ENCODE data around the gene SGSM1.

The SGSM1 gene, protein sequence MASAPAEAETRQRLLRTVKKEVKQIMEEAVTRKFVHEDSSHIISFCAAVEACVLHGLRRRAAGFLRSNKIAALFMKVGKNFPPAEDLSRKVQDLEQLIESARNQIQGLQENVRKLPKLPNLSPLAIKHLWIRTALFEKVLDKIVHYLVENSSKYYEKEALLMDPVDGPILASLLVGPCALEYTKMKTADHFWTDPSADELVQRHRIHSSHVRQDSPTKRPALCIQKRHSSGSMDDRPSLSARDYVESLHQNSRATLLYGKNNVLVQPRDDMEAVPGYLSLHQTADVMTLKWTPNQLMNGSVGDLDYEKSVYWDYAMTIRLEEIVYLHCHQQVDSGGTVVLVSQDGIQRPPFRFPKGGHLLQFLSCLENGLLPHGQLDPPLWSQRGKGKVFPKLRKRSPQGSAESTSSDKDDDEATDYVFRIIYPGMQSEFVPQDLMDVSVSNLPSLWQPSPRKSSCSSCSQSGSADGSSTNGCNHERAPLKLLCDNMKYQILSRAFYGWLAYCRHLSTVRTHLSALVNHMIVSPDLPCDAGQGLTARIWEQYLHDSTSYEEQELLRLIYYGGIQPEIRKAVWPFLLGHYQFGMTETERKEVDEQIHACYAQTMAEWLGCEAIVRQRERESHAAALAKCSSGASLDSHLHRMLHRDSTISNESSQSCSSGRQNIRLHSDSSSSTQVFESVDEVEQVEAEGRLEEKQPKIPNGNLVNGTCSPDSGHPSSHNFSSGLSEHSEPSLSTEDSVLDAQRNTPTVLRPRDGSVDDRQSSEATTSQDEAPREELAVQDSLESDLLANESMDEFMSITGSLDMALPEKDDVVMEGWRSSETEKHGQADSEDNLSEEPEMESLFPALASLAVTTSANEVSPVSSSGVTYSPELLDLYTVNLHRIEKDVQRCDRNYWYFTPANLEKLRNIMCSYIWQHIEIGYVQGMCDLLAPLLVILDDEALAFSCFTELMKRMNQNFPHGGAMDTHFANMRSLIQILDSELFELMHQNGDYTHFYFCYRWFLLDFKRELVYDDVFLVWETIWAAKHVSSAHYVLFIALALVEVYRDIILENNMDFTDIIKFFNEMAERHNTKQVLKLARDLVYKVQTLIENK
- 0 to 5.2 (median 0.03) reads per million in 17 experiments for total RNA-seq

DNA sequence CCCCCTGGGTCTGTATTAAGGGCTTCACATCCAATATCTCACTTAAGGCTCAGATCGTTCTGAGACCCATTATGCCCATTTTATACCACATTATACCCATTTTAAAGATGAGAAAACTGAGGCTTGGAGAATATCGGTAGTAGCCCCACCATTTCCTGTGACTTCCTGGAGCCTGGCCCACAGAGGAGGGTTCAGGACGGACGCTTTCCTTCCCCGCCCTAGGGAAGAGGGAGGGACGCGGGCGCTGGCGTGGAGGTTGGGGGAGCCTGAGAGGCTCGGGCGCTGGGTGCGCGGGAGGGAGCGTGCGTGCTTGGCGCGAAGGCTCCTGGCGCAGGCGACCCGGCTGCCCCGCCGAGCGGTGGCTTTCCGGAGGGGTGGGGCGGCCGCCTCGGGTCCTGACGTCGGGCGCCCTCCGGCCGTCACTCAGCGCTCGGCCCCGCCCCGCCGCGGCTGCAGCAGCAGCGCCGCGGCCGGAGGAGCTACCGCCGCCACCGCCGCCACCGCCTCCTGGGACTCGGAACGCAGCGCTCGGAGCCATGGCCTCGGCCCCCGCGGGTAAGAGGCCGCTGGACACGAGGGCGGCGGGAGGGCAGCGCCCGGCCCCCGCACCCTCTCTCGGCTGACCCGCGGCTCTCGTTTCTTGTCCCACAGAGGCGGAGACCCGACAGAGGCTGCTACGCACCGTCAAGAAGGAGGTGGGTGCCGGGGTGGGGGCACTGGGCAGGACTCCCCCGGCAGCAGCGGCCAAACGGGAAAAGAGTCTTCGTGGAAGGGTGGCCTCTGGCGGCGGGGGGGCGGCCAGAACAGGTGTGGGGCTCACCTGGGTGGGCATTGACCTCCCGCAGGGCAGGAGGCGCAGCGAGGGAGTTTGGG lies at the start of gene SGSM1:
Gene SGSM1 (plus strand): TSS at position 422 of the 873 bp plus-strand sequence. CDS start 115 bp downstream, at position 537.
- DNase-seq, result peak; percentile 74 to 92 (median 82)

DNA sequence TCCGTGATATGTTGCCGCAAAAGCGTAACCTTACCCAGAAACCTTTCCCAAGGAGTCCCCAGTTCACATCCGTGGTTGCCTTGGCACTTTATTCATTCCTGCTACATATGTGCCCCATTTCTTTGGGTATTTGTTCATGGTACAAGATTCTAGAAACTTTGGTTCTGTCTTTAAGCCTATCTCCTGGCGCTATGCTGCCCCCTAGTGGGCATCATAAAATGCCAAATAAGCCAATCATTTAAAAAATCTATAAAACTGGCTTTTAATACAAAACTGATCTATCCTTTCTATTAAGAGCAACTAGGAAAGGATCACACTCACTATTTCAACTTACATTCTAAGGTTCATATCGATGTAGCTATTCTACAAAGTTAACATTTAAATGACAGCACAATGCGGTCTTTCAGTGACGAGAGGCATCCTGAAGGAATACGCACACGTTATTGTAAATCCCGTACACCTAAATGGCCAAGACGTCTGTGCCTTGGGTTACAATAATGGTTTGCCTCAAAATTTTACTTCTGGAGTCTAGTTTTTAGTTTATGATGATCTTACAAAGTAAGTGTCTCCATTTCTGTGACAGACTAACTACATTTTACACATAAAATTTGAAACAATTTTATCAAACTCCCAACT lies 47.7 kb upstream of the SGSM1 start:
- peak; percentile 74 to 86 (median 84) for DNase-seq

DNA sequence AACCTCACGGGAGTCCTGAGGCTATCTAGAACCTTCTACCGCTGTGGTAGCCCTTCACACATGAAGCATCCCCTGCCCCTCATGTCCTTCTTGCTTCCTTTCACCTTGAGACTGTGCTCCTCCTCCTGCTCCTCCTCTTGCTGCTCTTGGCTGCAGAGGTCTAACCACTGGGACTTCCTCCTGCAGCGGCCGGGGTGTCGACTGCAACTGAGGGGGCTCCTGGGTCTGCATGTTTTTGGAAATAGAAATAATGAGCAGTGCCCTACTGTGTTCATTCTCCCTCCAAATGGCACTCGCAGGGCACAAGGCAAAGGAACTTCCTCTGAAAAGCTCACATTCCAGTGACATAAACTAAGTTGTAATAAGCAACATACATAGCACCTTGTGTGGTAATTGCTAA lies 46.2 kb upstream of the SGSM1 start:
- no peak for DNase-seq

DNA sequence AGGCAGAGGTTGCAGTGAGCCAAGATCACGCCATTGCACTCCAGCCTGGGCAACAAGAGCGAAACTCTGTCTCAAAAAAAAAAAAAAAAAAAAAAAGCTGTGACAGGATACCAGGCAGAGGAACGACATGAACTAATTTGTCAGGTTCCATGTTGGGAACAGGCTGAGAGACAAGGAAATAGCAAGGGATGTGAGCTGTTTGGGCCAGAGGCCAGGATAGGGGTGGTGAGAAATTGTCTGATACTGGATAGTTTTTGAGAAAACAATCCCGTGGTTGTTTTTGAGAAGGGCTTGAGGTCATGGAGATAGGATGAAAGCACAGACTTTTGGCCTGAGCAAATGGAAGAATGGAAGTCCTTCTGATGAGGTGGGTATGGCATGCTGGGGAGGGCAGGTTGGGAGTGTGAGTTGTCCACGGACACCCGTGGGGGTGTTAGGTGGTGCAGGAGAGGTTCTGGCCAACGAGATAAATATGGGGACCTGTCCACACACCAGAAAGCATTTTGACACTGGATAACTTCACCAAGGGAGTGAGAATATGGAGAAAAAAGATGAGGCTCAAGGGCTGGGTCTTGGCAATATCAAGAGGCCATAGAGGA lies 45.2 kb upstream of the SGSM1 start:
- no peak for DNase-seq

DNA sequence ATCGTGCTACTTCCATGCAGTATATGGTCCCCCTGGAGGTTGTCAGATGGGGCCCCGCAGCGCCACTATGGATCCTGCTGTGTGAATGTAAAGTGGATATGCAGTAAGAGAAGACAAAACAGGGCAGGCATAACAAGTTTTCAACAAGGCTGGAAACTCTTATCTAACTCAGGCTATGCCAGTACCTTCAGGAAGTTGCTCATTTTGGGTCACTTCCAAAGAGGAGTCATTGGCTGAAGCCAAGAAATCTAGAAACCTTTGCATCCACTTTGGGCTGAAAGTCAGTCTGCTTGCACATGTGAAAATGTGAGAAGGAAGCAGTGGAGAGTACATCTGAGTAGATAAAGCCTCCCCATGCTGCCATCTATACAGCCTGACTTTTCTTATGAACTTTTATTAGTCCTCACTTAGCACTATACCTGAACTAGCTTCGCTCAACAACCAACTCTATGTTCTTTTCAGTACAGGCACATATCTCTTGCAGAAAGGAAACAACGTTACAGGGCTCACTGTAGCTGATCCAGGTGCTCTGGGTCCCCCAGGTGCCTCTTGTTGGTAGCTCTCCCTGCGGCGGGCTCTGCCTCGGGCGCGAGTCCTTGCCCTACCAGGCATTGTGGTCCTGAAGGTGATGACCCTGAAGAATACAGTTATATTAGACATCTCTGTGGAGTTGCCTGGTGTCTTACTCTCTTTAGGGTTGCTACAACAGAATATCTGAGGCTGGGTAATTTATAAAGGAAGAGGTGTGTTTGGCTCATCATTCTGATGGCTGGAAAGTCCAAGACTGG lies 43.9 kb upstream of the SGSM1 start:
- no peak for DNase-seq

DNA sequence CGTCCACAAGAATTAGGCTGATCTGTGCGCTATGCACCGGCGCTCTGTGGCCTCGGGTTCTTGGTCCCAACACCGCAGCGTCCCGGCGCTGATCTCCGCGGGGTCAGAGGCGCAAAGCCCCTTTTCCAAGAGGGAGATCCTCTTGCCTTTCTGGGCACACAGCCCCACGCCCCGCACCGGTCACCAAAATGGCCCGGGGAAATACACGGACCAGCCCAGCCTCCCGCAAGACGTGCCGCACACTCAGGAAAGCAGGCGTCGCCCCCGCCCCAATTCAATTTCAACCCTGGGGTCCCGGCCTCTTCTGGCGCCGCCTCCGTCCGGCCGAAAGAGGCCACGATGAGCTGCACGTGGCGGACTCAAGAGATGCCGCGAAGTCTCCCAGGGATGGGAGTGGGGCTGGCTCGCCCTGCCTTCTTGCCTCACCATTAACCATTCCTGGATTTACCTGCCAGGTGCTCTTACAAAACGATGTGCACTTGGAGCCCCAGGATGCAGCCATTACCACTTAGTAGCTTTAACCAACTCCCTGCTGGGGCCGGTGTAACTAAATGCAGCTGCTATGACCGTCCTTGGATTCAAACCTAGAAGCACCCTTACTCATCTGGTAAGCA lies 42.0 kb upstream of the SGSM1 start:
- DNase-seq, result no peak

DNA sequence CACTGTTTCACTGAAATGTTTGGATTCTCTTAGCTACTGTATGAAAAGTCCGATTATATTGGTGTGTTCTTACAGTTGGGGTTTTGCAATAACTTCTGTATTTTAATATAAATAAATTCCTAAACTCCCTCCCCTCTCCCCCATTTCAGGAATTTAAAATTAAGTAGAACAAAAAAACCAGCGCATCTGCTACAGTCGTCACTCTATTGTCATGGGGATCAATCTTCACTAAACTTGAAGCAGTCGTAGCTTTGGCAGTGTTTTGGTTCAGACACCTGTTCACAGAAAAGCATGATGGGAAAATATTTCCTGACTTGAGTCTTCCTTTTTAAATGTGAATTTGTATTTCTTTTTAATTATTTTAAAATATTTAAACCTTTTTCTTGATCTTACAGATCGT lies 40.8 kb upstream of the SGSM1 start:
- no peak for DNase-seq

DNA sequence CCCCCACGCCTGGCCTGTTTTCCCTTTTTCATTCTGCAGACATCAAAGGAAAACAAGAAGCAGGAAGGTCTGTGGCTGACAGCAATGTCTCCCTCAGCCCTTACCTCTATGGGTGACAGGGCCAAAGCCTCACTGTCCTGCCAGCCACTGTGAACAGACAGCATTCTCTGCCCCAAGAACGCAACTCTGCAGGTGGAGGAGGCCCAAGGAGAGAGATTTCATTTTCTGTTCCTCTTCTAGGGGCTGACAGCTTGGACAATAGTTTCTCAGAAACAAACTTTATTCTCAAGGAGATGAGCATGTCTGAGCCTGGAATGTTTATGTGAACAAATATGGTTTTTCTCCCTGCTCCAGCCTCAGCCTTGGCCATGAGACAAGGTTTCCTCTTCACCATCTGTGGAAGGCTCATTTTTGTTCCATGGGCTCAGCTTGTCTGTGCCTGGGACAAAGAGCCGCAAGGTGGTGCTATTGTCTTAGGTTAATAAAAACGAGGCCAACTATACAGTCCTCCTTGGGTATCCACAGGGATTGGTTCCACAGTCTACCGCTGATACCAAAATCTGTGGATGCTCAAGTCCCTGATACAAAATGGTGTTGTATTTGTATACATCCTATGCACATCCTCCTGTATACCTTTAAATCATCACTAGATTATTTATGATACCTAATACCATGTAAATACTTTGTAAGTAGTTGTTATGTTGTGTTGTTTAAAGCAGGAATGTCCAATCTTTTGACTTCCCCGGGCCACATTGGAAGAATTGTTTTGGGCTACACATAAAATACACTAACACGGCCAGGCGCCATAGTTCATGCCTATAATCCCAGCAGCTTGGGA lies 37.3 kb upstream of the SGSM1 start:
- peak; percentile 50 to 68 (median 66) for DNase-seq

DNA sequence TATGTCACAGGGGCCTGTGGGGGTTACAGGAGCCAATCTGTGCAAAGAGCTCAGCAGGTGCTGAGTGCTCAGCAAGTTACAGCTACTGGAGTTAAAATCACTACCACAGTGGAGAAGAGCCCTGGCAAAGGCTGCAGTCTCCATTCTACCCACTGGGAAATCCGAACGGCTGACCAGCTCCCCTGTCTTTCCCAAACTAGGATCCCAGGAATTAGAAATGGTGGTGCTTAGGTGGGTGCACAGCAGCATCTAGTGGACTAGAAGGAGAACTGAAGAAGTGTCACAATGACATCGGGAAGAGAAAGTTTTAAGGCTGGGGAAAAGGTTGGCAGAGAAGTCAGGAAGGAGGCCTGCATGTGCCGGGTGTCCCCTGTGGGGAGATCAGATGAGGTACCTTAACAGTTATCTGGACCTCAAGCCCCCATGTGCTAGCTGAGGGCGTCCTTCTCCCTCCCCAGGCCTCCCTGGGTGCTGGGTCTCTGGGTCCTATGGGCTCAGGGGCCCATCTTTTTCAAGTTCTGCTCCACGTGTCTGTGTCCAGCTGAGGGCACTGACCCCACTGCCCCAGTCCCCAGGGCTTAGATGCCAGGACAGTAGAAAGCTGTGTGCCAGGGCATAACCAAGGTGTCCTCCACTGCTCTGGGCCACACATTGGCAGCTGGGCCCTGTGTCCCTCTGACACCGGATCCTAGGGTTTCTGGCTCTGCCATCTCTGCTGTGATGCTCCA lies 33.4 kb upstream of the SGSM1 start:
- no peak for DNase-seq

DNA sequence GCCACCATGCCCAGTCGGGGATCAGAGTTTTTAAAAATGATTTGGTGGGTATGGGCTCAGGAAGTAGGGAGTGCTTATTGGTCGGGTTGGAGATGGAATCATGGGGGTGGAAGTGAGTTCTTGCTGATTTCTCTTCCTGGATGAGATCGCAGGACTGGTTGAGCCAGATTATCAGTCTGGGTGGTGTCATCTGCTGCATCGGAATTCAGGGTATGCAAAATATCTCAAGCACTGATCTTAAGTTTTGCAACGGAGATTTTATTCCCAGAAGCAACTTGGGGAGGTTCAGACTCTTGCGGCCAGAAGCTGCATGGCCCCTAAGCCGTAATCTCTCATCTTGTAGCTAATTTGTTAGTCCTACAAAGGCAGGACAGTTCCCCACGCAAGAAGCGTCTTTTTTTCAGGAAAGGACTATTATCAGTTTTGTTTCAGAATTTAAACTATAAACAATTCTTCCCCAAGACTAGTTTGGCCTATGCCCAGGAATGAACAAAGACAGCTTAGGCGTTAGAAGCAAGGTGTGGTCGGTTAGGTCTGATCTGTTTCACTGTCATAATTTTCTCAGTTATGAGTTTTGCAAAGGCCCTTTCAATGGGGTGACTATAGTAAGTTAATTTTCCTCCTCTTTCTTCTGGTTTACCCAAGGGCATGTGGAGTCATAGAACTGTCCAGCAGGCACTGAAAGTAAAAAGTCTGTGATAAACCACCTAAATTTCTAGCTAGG lies 30.1 kb upstream of the SGSM1 start:
- no peak for DNase-seq

DNA sequence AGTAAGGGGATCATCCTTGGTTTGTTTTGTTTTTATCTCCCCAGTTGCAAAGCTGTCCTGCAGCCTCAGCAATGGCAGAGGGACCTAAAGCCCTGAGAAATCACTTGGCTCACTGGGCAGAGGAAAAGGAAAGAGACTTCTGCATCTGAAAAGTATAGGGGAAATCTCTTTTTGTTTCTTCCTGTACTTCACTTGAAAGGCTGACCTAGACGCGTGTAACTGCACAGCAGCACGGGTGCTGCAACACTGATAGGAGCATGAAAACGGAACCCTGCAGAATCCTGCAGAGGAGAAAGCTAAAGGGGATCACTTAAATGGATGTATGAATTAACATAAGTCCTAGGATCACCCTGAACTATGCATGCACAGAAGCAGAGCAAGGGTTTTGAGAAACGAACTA lies 29.5 kb upstream of the SGSM1 start:
- no peak for DNase-seq

DNA sequence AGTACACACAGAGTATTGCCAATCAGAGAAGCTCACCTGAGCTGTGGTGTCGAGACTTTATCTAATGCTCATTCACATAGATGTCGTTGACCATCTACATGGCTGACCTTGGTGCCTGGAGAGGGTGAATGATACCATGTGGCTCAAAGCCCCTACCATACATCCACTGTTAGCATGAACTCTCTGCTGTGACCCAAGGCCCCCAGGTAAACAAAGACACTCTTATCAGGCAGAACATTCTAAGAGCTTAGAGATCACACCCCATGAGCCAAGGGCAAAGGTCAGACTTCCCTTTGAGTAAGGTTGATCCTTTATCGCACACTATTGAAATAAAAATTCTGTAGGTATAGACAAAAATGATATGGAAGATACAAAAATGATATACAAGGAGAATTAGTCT lies 16.5 kb upstream of the SGSM1 start:
- DNase-seq, result no peak

DNA sequence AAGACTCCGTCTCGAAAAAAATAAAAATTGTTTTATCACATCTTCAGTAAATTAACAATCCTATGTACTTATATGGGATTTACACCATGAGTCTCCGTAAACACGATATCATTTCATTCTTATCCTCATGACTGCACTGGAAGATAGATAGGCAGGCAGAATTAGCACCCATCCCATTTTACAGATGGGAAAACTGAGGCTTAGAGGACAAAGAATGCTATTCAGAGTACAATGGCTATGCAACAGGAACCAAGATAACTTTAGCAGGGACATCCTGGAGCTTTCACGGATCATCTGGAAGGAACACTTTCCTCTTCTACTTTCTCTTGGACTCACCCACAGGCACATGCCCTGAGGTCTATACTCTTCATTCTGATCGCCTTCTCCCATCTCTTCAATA lies 14.6 kb upstream of the SGSM1 start:
- DNase-seq, result no peak

DNA sequence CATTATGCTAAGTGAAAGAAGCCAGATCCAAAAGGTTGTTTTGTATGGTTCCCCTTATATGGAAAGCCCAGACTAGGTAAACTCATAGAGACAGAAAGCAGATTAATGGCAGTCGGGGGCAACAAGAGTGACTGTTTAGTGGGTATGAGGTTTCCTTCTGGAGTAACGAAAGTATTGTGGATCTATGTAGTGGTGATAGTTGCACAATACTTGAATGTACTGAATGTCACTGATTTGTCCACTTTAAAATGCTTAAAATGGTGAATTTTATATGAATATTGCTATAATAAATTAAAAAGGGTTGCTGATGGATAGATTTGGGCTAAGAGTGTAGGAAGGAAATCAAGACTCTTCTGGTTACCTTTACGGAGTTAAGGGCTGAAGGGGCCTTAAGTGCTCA lies 10.0 kb upstream of the SGSM1 start:
- no peak for DNase-seq

DNA sequence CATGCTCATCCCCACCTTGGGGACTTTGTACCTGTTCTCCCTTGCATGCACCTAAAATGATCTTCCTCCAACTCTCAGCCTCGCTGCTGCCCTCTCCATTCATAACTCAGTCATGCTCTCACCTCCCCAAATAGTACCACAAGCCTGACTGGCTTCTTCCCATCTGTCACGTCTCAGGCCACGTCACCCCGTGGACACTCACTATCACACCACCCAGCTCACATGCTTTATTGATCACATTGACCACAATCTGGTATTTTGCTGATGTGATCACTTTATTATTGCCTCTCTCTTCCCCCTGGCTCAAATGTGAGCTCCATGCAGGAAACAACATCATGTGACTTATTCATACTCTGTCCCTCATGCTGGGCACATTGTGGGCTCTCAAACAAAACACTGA lies 9.2 kb upstream of the SGSM1 start:
- DNase-seq, result no peak

DNA sequence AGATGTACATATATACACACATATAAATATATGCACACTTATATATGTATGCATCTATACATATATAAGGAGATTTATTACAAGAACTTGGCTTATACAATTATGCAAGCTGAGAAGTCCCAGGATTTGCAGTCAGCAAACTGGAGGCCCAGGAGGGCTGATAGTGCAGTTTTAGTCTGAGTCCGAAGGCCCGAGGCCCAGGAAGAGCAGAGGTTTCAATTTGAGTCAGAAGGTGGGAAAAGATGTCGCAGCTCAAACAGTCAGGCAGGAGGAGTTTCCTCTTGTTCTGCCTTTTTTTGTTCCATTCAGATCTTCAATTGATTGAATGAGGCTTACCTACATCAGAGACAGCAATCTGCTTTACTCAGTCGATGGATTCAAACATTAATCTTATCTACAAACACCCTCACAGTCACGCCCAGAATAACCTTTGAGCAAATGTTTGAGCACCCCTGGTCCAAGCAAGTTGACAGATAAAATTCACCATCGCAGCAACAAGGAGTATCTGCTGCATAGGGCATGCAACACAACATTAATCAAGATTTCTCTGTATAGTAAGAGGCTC lies 4.0 kb upstream of the SGSM1 start:
- DNase-seq, result no peak

DNA sequence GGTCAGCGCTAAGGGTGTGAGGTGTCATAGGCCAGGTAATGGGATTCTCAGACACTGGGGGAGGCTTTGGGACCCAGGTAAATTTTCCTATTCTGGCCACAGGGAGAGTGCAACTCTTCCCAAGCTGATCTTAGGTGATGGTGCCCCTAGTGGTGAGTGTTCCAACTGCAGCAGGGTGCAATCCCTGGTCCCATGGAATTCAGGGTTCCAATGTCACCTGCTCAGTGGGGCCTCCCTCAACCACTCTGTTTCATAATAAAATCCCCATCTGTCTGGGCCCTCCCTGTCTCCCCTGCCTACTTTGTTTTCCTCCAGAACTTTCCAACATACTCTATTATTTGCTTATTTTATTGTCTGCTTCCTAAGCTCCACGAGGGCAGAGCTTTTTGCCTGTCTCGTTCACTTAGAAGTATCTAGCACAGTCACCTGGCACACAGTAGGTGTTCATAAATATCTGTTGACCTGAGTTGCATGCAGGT lies 2.9 kb upstream of the SGSM1 start:
- DNase-seq, result peak; percentile 54 to 78 (median 66)

Measured in suppressor macrophage (primary cell).